Inferior parietal cortex (tissue), 1 donor: Measurements from ENCODE around the gene MME.

Source experiments
- DNase-seq: peaks from one replicate; pipeline ENCODE4 v3.0.0-alpha.2; 2016; ENCODE audit errors: extremely low spot score

MME gene

GRCh38 chr3:155147588-155147987 lies 67.5 kb downstream of the MME start:
- no peak for DNase-seq

DNA sequence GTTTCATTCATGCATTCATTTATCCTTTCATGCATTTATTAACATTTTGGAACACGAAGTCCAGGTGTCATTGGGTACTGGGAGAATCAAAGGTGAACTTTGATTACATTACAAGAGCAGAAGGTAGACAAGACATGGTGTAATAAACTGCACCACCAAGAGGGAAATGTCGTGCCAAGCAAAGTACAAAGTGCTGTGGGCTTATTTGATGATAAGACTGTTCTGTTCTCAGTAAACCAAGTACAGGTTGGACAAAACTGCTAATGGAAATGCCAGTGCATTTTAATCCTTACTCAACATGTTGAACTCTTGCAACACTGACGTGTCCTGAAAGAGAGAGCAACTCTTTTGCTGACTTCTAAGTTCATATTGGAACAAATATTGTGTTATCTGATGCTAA lies 69.4 kb downstream of the MME start:
- DNase-seq, result no peak

GRCh38 chr3:155153242-155154186 lies 73.4 kb downstream of the MME start:
- no peak for DNase-seq

GRCh38 chr3:155154255-155154654 lies 74.1 kb downstream of the MME start:
- DNase-seq, result no peak

- no peak for DNase-seq
Observed at GRCh38 chr3:155158346-155159037, 78.4 kb downstream of the MME start.

DNA sequence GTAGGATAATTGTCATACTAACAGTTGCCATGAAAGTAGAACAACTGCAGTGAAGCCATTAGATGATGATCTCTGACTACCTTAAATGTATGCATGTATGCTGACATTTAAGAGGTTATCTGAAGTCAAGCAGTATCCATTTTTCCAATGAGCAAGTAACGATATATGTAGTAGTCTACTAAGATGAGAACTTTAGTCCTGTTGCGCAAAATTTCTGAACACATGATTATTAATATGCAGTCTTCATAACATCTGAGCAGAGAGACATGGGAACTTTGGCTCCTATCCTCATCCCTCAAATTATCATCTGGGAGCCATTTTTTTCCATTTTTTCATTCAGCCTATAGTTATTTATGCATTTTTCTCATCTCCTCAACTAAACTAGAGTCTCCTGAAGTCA lies 79.2 kb downstream of the MME start:
- no peak for DNase-seq

DNA sequence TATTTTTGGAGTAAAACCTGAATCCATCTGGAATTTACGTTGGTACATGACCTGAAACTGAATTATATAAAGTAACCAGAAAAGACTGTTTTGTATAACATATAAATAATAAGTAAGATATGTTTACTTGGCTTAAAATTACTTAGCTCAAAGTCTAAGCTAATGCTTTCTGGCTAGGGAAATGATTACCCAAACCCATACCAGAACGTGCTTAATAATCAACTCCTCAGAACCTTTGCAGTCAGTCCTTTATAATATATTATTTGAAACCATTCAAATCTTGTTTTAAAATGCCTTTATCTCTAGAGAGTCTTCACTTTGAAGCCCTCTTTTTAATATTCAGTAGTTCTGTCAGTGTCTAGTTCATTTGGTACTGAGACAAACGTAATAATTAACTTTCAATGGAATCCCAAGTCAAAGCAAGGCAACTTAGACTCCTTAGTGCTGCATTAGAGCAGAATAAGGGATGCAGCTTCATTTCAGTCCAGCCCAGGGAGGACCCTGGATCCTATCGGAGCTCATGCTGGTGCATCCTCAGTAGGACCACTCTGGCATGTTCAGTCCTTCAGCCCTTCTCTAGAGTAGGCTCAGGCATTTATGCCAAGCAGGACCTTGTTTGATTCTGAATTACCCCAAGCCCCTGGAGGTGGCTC lies 81.6 kb downstream of the MME start:
- DNase-seq, result no peak

GRCh38 chr3:155164306-155164705 lies 84.2 kb downstream of the MME start:
- no peak for DNase-seq

DNA sequence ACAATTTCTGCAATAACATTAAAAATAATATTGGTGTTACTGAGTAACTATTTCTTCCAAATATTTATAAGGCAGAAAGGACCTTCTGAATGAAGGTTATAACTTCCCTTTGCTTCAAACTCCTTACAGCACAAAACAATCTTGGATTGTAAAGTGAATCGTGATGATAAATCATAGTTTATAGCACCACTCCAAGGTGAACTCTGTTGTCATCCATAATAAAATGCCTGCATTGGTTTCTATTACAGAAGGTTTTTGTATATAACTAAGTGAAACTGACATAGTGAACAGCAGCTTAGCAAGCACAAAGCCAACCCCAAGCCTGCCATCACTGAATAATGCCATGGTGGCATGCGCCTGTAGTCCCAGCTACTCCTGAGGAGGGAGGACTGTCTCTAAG lies 86.3 kb downstream of the MME start:
- no peak for DNase-seq

GRCh38 chr3:155169197-155169596 lies 89.1 kb downstream of the MME start:
- no peak for DNase-seq

DNA sequence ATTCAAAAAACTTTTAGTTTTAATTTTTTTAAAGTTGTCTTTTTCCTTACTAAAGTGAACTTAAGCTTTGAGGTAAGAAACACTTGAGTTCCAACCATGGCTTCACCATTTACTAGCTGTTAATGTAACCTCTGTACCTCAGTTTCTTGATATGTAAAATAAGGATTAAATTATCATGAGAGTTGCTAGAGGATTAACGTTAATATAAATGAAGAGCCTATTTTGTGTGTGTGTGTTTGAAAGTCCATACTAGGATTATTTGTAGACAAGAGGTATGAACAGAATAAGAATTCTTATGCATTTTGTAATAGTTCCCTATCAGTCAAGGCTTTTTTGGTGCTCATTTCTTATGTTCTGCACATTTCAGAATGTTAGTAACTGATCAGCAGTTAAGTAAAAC lies 93.7 kb downstream of the MME start:
- DNase-seq, result no peak

GRCh38 chr3:155178810-155179436 lies 98.8 kb downstream of the MME start:
- DNase-seq, result no peak

- DNase-seq, result no peak
Observed at GRCh38 chr3:155179437-155179827, 99.3 kb downstream of the MME start.

- no peak for DNase-seq
Observed at GRCh38 chr3:155179966-155180757, 100.0 kb downstream of the MME start.

GRCh38 chr3:155182467-155182866 lies 102.3 kb downstream of the MME start:
- DNase-seq, result no peak

GRCh38 chr3:155184011-155184410 lies 103.9 kb downstream of the MME start:
- no peak for DNase-seq

DNA sequence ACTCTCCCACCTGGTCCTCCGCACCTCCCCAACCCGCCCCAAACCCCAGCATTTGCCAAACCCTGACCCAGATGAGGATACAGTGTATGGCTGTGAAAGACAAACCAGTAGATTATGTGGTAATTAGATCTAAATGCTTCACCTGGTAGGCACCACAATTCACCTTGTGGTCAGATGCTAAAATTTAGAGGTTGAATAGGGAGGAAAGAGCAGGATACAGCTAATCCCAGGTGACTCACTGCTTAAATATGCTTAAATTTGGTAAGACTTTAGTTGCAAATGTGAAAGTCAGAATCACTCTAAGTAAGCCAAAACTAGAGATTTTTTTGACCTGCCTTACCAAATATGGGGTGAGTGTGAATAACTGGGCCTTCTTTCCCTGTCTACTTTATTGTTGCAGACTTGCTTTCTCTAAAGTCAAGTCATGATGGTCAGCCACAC lies 105.5 kb downstream of the MME start:
- DNase-seq, result no peak

DNA sequence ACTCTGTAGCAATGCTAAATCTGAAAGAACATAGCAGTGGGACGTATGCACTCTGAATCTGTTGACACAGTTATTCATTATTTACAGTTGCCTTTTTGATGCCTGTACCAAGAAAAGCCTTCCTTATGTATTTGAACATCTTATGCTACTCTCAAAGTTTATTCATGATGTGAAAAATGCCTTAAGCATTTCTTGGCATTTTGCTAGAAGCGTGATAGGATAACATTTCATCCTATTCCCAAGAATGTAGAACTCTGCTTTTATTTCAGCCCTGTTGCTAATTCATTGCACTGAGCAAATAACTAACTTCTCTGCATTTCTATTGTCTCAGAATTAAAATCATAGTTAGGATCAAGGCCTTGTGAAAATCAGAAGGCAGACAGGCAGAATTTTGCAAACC lies 107.9 kb downstream of the MME start:
- no peak for DNase-seq

DNA sequence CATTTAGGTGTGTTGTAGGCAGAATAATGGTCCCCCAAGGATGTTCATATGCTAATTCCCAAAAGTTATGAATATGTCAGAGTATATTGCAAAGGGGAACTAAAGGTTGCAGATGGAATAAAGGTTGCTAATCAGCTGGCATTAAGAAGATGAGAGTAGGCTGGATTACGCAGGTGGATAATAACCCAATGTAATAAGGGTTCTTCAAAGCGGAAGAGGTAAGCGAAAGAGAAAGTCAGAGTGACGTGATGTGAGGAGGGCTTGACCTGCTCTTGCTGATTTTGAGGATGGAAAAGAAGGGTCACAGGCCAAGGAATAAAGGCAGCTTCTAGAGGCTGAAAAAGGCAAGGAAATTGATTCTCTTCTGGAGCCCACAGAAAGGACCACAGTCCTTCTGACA lies 109.4 kb downstream of the MME start:
- DNase-seq, result no peak

DNA sequence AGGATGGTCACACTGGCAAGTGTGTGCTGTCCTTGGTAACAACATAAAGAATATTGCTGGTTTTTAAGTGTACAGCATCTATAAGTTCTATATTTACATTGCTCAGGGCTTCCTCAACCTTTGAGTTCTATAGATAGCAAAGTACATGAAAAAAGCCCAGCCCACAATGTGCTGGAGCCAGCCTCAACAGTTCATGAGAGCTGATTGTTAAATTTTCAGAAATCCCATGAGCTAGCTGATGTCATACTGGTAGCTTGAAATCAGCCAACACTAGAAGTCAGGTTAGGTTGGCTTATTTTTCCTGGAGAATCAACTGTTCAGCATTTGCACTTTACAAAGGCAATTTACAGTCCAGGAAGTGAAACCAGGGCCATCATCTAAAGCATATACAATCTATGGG lies 110.6 kb downstream of the MME start:
- DNase-seq, result no peak
